Tibial nerve (tissue), 4 donors: Measurements from ENCODE around the gene RUSF1.
A peak's percentile ranks its signal among the peaks of the same experiment; 100 is the strongest.

Experiments used
- CTCF ChIP-seq, 5 experiments: fragments of 200-600 bp in 3 of 5; fragments of 450-650 bp in 2 of 5; sonication (generic) in 3 of 5; IDR thresholded peaks; one replicate each; pipeline ENCODE4 v1.5.1; 2016 to 2019; ENCODE audit warnings: antibody characterized with exemption in 5 of 5, mild to moderate bottlenecking in 3 of 5, moderate library complexity in 2 of 5
- EP300 ChIP-seq, 2 donors: sonication (generic); formaldehyde crosslinking; IDR thresholded peaks; one replicate each; pipeline ENCODE4 v1.6.1; 2017; ENCODE audit warnings: antibody characterized with exemption in 2 of 2, mild to moderate bottlenecking in 1 of 2

GRCh38 chr16:31460582-31461002, 47.6 kb downstream of the RUSF1 start:
- TF ChIP-seq CTCF (IDR thresholded peaks at IDR 0.05): peak; percentile 25 to 59 (median 37)
- no peak for TF ChIP-seq EP300 (IDR thresholded peaks at IDR 0.05)
